ENCODE measurements around the gene P2RY6.

The P2RY6 gene

DNA sequence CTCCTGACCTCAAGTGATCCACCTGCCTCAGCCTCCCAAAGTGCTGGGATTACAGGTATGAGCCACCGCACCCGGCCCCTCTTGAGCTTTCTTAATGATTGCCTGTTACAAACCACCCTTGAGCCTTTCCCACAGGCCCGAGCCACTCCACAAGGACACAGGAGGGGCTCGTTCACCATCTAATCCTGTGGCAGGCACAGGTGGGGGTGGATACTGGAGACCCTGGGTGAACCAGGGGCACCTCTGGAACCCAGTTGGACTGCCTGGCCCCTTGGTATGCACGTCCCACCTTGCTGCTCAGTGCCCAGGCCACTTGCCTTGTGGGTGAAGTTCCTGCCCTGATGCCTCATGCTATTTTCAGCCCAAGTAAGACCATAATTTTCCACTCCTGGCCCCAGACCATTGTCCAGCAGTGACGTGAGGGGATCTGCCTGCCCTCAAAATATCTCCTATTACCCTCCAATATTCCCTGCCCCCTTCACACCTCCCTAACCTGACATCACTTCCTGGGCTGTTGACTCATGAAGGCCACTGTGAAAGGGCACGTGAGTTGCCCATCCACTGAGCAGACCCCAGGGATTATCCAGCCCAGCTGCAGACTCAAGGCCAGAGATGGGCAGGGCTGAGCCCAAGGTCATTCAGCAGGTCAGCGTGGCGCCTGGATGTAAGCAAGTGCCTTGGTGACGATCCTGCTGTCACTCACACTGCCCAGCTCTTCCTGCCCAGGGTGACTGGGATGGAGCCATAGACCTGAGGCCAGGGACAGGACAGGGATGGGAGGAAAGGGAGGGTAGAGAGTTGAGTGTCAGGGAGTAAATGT, 34.5 kb upstream of the P2RY6 start:
- no peak for DNase-seq

GRCh38 chr11:73239111-73239521, 33.0 kb upstream of the P2RY6 start:
- DNase-seq: no peak

- DNase-seq: no peak
These were observed 32.5 kb upstream of the P2RY6 start for GRCh38 chr11:73239571-73240189.

GRCh38 chr11:73240190-73240781, 31.9 kb upstream of the P2RY6 start:
- no peak for DNase-seq

GRCh38 chr11:73241300-73241699, 30.8 kb upstream of the P2RY6 start:
- no peak for DNase-seq

DNA sequence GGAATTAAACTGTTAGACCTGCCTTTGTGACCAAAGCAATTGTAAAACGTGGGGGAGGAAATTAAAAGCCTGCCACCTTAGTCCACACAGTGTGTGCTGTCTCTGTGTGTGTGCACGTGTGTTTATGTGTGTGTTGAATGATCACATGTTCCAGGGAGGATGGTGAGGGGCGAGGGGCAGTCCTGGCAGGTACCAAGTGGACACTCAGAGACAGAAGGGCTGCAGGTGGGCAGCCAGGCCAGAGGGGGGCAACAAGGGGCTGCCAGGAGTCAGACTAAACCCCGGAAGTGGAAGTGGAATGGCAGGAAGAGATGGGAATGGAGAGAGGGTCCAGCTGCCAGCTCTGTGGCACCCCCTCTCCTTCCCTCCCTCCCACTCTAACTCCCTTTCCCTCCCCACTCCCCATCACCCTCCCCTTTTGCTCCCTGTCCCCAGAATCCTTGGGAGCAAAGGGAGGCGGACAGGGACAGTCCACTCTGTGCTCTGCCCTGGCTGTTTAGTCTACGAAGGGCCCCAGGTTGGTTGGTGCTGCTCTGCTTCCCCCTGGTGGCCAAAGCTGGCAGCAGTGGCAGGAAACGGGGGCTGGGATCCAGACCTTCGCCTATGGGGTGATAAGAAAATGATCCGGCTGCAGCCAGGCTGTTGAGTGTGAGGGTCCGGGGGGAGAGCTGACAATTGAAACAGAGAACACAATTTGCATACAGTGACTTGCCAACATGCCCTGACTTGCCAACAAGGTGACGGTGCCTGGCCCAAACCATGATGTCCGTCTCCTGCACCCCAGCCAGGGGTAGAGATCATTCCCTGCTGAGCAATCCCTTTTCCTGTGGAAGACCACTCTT, 29.7 kb upstream of the P2RY6 start:
- peak; percentile 82 for DNase-seq

DNA sequence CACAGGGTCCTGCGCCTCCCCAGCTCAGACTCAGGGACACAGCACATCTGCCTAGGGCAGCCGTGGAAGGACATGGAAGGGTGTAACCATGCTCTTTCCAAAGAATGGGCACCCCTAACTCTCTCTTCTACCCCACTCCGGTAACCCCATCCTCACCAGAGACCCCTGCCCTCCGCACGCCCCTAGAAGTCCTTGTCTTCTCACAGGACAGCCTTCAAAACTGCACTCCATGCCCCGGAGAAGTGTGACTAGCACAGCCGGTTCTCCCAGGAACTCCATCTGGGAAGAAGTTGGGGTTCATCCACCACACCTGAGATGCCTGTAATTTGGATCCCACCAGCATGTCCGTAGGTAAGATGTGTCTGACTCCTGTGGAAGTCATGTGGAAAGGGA, 29.0 kb upstream of the P2RY6 start:
- DNase-seq: no peak

DNA sequence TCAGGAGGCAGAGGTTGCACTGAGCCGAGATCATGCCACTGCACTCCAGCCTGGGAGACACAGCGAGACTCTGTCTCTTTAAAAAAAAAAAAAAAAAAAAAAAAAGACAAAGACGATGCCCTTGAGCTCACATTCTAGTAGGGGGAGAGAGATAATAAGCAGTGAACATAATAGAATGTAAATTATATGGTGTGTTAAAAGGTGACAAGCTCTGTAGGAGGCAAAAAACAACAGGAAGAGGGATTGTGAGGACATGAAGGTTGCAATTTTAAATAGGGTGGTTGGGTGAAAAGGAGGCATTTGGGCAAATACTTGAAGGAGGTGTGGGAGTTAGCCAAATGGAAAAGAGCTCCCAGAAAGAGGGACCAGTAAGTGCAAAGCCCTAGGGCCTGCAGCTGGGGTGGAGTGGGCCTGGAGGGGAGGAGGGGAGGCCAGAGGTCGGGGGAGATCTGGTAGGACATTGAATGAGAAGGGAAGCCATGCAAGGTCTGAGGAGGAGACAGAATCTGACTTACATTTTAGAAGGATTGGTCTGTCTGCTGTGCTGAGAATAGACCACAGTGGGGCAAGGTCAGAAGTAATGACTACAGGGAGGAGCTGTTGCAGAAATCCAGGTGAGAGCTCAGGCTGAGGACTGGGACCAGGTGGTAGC, 27.4 kb upstream of the P2RY6 start:
- no peak for DNase-seq

- no peak for DNase-seq
These were observed 26.7 kb upstream of the P2RY6 start for GRCh38 chr11:73245461-73245860.

DNA sequence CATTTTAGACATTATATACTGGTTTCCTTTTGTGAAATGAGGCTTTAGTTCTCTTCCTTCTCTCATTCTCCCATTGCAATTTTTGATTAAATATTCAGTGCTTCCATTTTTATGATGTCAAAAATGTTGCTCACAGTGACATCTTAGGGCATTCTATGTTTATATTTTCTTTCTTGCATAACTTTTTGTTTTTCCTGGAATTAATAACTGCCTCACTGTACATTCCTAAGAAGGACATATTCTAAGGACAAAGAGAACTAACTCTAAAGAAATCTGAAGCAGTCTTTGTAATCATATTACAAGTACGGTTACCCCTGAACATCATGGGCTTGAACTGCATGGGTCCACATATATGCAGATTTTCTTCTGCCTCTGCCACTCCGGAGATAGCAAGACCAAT, 25.8 kb upstream of the P2RY6 start:
- no peak for DNase-seq

DNA sequence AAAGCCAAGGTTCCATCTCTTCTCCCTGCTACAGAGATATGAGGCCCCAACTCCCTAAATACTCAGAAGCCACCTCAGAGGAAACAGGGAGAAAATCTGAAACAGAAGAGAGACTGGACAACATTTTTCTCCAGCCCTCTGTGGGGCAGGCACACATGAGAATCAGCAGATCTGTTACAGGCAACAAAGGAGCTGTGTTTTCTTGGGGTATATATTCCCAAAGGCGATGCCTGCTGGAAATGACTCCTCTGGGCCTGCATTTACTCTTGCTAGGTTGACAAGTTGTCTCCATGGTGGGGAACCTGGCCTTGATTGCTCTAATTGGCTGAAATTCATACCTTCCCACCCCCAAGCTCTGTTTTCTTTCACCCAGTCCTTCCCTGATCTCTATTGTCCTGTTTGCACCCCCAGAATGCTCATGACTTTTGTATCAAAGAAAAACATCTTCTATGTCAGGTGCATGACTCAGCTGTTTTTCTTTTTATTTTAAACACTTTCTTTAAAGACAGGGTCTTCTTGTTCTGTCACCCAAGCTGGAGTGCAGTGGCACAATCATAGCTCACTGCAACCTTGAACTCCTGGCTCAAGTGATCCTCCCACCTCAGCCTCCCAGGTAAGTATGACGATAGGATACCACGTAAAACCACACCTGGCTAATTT, 23.5 kb upstream of the P2RY6 start:
- no peak for DNase-seq

GRCh38 chr11:73249304-73249703, 22.8 kb upstream of the P2RY6 start:
- no peak for DNase-seq

GRCh38 chr11:73249853-73250783, 22.0 kb upstream of the P2RY6 start:
- DNase-seq: peak; percentile 32

- DNase-seq: peak; percentile 25
These were observed 19.5 kb upstream of the P2RY6 start for GRCh38 chr11:73252577-73253191.

DNA sequence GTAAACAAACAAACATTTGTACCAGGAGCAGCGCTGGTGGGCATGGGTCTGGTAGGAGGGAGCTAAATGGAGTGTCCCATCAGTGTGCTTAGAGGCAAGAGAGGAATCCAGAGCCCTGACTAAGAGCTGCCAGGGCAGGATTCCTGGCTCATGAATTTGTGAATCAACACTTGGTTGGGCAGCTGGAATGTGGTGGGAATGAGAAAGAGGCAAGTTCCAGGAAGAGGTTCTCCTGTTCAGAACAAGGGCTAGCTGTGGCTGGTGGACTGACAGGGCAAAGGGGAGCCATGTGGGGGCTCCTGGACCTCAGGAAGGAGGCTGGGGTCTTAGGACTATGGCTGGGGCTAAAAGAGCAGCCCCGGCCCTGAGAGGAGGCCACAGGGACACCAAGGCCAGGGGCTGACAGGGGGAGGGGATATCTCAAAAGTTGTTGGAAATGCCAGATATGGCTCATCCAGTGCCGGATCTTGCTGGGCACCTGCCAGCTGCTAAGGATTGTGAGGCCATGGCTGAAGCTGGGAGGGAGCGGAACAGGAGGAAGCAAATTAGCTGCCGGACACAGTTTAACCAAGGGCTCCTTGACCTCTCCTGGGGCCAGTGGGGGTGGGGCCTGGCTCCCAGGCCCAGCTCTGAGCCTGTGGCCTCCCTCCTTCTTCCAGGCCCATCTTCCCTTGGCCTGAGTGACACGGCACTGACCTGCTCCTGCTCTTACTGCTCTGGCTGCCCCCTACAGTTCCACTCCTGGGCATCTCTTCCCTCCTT, 14.6 kb upstream of the P2RY6 start:
- no peak for DNase-seq

DNA sequence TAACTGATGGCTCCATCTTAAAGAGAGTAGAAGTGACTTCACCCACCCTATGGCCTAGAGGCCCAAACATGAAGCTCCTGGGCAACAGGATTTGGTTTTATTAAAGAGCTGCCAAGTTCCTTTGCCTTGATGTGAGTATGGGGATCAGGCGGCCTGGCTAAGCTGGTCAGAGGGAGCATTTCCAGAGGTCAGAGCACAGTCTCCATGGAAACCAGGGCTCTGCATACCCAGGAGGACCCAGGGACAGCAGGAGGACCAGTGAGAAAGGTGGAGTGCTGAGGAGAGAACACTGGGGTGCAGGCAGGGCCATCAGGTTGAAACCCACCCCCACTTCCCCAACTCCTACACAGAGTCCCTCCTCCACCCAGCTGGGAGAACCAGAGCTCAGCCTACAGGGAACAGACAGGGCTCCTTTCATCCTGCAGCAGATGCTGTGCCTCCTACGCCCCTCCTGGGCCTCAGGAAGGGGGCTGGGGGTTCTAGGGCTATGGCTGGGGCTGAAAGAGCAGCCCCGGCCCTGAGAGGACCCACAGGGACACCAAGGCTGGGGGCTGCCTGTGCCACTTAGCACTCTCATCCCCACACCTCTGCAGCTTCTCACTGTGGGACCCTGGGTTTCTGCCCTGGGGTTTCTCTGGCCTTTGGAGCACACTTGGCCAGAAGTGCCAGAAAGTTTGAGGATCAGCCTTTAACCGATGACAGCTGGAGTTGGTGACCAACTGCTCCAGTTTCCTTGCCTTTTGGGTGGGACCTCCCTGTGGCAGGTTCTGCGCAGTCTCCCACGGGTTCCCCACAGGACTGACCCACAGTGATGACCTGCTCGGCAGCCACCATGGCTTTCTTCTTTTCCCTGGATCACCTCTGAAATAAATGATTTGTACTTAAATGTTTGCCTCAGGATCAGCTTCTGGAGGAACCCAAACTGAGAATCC, 13.8 kb upstream of the P2RY6 start:
- no peak for DNase-seq

DNA sequence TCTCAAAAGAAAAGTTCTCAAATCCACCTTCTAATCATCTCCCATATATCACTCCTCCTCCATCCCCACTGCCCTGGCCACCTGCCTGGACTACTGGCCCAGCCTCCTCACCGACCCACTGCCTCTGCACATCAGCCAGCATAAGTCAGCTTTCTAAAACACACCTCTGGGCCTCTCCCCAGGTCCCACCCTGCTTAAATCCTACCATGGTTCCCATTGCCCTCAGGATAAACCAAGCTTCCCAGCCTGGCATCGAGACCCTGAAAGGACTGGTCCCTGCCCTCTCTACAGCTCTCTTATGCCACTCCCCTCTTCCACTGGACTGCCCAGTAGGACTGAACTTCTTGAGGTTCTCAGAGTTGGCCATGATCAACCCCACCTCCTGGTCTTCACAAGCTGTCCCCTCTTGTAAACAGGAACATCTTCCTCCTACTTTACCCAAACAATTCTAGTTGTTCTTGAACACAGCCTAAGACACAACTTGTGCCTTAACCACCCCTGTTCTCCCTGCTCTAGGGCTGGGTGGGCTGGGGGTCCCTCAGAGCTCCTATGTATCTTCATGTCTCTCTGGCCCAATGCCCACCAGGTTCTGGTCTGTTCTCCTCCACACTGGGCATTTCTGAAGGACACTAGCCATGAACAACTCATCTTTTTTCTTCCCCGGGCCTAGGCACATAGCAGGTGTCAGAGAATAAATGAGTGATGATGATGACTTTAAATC, 12.6 kb upstream of the P2RY6 start:
- DNase-seq: no peak

DNA sequence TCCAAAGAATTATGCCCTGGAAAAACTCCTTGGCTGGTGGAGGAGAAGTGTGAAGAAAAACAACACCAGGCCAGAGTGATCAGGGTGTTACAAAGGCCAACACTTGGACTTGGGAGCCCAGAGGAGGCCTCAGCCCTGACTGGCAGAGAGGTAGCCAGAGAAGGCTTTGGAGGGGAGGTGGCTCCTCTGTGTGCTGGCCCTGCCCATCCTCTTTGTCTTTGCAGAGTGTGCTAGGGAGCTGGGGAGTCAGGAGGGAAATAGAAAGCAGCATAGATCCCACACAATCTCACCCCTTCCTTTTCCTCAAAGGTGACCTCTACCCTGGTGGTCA, 12.0 kb upstream of the P2RY6 start:
- DNase-seq: no peak

All from stimulated activated CD4-positive, alpha-beta T cell treated with anti-CD3 and anti-CD28 coated beads, Interleukin-15, amount 100 ng/mL, for 24 hours (primary cell).